Measurements from ENCODE around the gene DIP2A.

The DIP2A gene

GRCh38 chr21:46483300-46484295 lies 24.9 kb downstream of the DIP2A start:
- H2AFZ ChIP-seq (ENCODE audit: low read depth, low read length): no peak overlapping the region
- no peak overlapping the region for H3K27ac ChIP-seq (ENCODE audit: low read length)
- peaks cover 5% of the 10 kb centered on the region for H3K36me3 ChIP-seq (replicated peaks; ENCODE audit: low read depth, low read length)
- H3K9ac ChIP-seq (ENCODE audit: low read length): no peak overlapping the region
- no peaks in the 10 kb centered on the region for H3K4me1 ChIP-seq (ENCODE audit: low read length)
- no peaks in the 10 kb centered on the region for H3K9me3 ChIP-seq (ENCODE audit: insufficient read depth, low read length)
- H3K4me2 ChIP-seq (ENCODE audit: low read length): no peak overlapping the region
- TF ChIP-seq EZH2phosphoT487 (IDR thresholded peaks at IDR 0.05; ENCODE audit: low read depth) (no peak), CTCF (IDR thresholded peaks at IDR 0.05; ENCODE audit: low read depth, low read length) (no peak)
- no peak overlapping the region for H3K4me3 ChIP-seq (ENCODE audit: low read length)
- H4K20me1 ChIP-seq (ENCODE audit: insufficient read depth, low read length): no peaks in the 10 kb centered on the region
- H3K79me2 ChIP-seq (ENCODE audit: low read length): no peaks in the 10 kb centered on the region
- no peaks in the 10 kb centered on the region for H3K27me3 ChIP-seq (ENCODE audit: low read depth, low read length)

- Histone ChIP-seq H3K9me3 (ENCODE audit: insufficient read depth, low read length) (no peaks in the 10 kb centered on the region), H3K4me2 (ENCODE audit: low read length) (no peak overlapping the region), H3K79me2 (ENCODE audit: low read length) (no peaks in the 10 kb centered on the region), H2AFZ (ENCODE audit: low read depth, low read length) (no peak overlapping the region), H3K9ac (ENCODE audit: low read length) (no peak overlapping the region), H3K27ac (ENCODE audit: low read length) (no peak overlapping the region), H3K4me3 (ENCODE audit: low read length) (no peak overlapping the region), H3K27me3 (ENCODE audit: low read depth, low read length) (no peaks in the 10 kb centered on the region), H3K4me1 (ENCODE audit: low read length) (no peaks in the 10 kb centered on the region), H4K20me1 (ENCODE audit: insufficient read depth, low read length) (no peaks in the 10 kb centered on the region), H3K36me3 (replicated peaks; ENCODE audit: low read depth, low read length) (peaks cover 5% of the 10 kb centered on the region)
- no peak for TF ChIP-seq EZH2phosphoT487 (IDR thresholded peaks at IDR 0.05; ENCODE audit: low read depth)
- no peak for TF ChIP-seq CTCF (IDR thresholded peaks at IDR 0.05; ENCODE audit: low read depth, low read length)
Observed at GRCh38 chr21:46486481-46487126, 27.9 kb downstream of the DIP2A start.

- Histone ChIP-seq H3K27ac (ENCODE audit: low read length) (no peak overlapping the region), H3K36me3 (replicated peaks; ENCODE audit: low read depth, low read length) (peaks cover 17% of the 10 kb centered on the region), H3K9me3 (ENCODE audit: insufficient read depth, low read length) (no peaks in the 10 kb centered on the region)
Observed at GRCh38 chr21:46489162-46489663, 30.5 kb downstream of the DIP2A start.

More at GRCh38 chr21:46489162-46489663, 30.5 kb downstream of the DIP2A start:
- TF ChIP-seq CTCF (IDR thresholded peaks at IDR 0.05; ENCODE audit: low read depth, low read length) (no peak), EZH2phosphoT487 (IDR thresholded peaks at IDR 0.05; ENCODE audit: low read depth) (no peak)
- Histone ChIP-seq H4K20me1 (ENCODE audit: insufficient read depth, low read length) (no peaks in the 10 kb centered on the region), H2AFZ (ENCODE audit: low read depth, low read length) (no peak overlapping the region), H3K9ac (ENCODE audit: low read length) (no peak overlapping the region), H3K4me3 (ENCODE audit: low read length) (no peak overlapping the region), H3K27me3 (ENCODE audit: low read depth, low read length) (no peaks in the 10 kb centered on the region), H3K4me2 (ENCODE audit: low read length) (no peak overlapping the region), H3K79me2 (ENCODE audit: low read length) (no peaks in the 10 kb centered on the region), H3K4me1 (ENCODE audit: low read length) (no peaks in the 10 kb centered on the region)

Measured in OCI-LY3 (cell line).